HepG2 (cell line): ENCODE measurements around the gene BCKDHA. TPM values are rescaled to one million over a fixed set of nuclear protein-coding genes. Genes with fewer than 3 reads are reported as not detected.

ENCODE experiments used
- BCL6 ChIP-seq: IDR thresholded peaks from 2 replicates; pipeline ENCODE4 v1.6.1; 2016; ENCODE audit warnings: missing genetic modification reagents, missing compliant biosample characterization
- GATAD1 ChIP-seq: IDR thresholded peaks from 2 replicates; pipeline ENCODE4 v1.6.1; 2016; ENCODE audit warnings: missing genetic modification reagents, missing compliant biosample characterization
- HHEX ChIP-seq: IDR thresholded peaks from 2 replicates; pipeline ENCODE4 v1.6.1; 2016; ENCODE audit warnings: control low read depth
- PAF1 ChIP-seq: IDR thresholded peaks from 2 replicates; pipeline ENCODE4 v1.6.1; 2016; ENCODE audit warnings: missing genetic modification reagents, missing compliant biosample characterization
- ZNF570 ChIP-seq: sonication (generic); formaldehyde crosslinking; IDR thresholded peaks from 2 replicates; pipeline ENCODE4 v1.4.0; 2020; ENCODE audit warnings: mild to moderate bottlenecking, missing genetic modification reagents, borderline replicate concordance
- ZNF644 ChIP-seq: IDR thresholded peaks from 2 replicates; pipeline ENCODE4 v1.6.1; 2016; ENCODE audit warnings: low read depth
- polyA plus RNA-seq, 8 experiments: library from polyadenylated mRNA; depleted of rRNA in 3 of 8; stranded (reverse) in 7 of 8; unstranded in 1 of 8; fragments of >200 nt; fragmentation: Illumina TruSeq in 4 of 8; extraction: Trizol in 4 of 8; gene quantifications; 2 replicates each; pipeline versions ENCODE4 v1.2.1 to v1.2.3, GENCODE V29; 2011 to 2016; ENCODE audit warnings: low read depth in 4 of 8, missing spikeins in 1 of 8, mixed read lengths in 1 of 8; ENCODE audit not compliant: insufficient read depth in 1 of 8
- total RNA-seq, 5 experiments: library from RNA; depleted of rRNA; stranded (reverse); fragments of >200 nt; fragmentation: Illumina TruSeq; extraction: Trizol; gene quantifications; 2 replicates each; pipeline ENCODE4 v1.2.3, GENCODE V29; 2016; ENCODE audit warnings: low read depth in 1 of 5
- TF ChIP-seq, protein P1 (sequence below): IDR thresholded peaks from 2 replicates; pipeline ENCODE4 v1.4.0; 2020; ENCODE audit warnings: mild to moderate bottlenecking, missing genetic modification reagents
- TF ChIP-seq, protein P2 (sequence below): sonication (generic); formaldehyde crosslinking; IDR thresholded peaks from 2 replicates; pipeline ENCODE4 v1.4.0; 2020; ENCODE audit warnings: missing genetic modification reagents
- TF ChIP-seq, protein P3 (sequence below): sonication (generic); formaldehyde crosslinking; IDR thresholded peaks from 2 replicates; pipeline ENCODE4 v1.5.1; 2020; ENCODE audit warnings: mild to moderate bottlenecking, missing genetic modification reagents
- TF ChIP-seq, protein P4 (sequence below): sonication (generic); formaldehyde crosslinking; IDR thresholded peaks from one replicate; pipeline ENCODE4 v1.5.1; 2020; ENCODE audit warnings: mild to moderate bottlenecking, missing genetic modification reagents; ENCODE audit errors: not compliant biosample characterization

Gene BCKDHA
- total and polyA plus RNA-seq, 2 of the 13 experiments (the other 11 are each of a cell fraction or from before 2014, with no cell fraction given), result 11.8 to 31.5 TPM

DNA sequence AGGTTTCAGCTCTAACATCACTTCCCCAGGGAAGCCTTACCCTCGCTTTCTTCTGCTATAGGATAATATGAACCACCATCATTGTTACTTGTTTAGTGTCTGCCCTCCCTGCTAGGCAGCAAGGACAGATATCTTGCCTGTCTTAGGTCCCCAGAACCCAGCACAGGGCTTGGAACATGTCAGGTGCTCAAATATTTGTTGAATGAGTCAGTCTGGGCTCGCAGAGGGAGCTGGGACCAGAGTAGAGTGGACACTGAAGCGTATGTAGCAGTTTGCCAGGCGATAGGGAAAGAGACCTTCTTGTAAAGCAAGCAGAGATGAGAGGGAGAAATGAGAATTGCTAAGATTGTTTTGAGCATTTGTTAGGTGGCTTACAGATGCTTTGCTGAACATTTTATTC is 11.7 kb downstream of the BCKDHA start (continued):
- TF ChIP-seq, protein P1, sequence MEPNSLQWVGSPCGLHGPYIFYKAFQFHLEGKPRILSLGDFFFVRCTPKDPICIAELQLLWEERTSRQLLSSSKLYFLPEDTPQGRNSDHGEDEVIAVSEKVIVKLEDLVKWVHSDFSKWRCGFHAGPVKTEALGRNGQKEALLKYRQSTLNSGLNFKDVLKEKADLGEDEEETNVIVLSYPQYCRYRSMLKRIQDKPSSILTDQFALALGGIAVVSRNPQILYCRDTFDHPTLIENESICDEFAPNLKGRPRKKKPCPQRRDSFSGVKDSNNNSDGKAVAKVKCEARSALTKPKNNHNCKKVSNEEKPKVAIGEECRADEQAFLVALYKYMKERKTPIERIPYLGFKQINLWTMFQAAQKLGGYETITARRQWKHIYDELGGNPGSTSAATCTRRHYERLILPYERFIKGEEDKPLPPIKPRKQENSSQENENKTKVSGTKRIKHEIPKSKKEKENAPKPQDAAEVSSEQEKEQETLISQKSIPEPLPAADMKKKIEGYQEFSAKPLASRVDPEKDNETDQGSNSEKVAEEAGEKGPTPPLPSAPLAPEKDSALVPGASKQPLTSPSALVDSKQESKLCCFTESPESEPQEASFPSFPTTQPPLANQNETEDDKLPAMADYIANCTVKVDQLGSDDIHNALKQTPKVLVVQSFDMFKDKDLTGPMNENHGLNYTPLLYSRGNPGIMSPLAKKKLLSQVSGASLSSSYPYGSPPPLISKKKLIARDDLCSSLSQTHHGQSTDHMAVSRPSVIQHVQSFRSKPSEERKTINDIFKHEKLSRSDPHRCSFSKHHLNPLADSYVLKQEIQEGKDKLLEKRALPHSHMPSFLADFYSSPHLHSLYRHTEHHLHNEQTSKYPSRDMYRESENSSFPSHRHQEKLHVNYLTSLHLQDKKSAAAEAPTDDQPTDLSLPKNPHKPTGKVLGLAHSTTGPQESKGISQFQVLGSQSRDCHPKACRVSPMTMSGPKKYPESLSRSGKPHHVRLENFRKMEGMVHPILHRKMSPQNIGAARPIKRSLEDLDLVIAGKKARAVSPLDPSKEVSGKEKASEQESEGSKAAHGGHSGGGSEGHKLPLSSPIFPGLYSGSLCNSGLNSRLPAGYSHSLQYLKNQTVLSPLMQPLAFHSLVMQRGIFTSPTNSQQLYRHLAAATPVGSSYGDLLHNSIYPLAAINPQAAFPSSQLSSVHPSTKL (CRISPR knock-in tag), result 0 out of 2 replicates have a peak, but pooled peaks have one; percentile 34
- TF ChIP-seq GATAD1 (CRISPR knock-in tag), result peak; percentile 33; the same call in 1 of the 2 replicates
- TF ChIP-seq, protein P2, sequence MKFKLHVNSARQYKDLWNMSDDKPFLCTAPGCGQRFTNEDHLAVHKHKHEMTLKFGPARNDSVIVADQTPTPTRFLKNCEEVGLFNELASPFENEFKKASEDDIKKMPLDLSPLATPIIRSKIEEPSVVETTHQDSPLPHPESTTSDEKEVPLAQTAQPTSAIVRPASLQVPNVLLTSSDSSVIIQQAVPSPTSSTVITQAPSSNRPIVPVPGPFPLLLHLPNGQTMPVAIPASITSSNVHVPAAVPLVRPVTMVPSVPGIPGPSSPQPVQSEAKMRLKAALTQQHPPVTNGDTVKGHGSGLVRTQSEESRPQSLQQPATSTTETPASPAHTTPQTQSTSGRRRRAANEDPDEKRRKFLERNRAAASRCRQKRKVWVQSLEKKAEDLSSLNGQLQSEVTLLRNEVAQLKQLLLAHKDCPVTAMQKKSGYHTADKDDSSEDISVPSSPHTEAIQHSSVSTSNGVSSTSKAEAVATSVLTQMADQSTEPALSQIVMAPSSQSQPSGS (CRISPR knock-in tag), result peak; percentile 15; the same call in 1 of the 2 replicates
- no peak for TF ChIP-seq HHEX (CRISPR knock-in tag)
- no peak for TF ChIP-seq PAF1 (CRISPR knock-in tag)
- TF ChIP-seq, protein P3, sequence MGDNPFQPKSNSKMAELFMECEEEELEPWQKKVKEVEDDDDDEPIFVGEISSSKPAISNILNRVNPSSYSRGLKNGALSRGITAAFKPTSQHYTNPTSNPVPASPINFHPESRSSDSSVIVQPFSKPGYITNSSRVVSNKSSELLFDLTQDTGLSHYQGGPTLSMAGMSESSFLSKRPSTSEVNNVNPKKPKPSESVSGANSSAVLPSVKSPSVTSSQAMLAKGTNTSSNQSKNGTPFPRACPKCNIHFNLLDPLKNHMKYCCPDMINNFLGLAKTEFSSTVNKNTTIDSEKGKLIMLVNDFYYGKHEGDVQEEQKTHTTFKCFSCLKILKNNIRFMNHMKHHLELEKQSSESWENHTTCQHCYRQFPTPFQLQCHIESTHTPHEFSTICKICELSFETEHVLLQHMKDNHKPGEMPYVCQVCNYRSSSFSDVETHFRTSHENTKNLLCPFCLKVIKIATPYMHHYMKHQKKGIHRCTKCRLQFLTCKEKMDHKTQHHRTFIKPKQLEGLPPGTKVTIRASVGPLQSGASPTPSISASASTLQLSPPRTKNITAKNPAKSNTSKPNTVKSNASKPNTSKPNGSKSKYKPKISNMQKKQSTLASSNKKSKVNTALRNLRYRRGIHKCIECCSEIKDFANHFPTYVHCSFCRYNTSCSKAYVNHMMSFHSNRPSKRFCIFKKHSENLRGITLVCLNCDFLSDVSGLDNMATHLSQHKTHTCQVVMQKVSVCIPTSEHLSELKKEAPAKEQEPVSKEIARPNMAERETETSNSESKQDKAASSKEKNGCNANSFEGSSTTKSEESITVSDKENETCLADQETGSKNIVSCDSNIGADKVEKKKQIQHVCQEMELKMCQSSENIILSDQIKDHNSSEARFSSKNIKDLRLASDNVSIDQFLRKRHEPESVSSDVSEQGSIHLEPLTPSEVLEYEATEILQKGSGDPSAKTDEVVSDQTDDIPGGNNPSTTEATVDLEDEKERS (CRISPR knock-in tag), result 0 out of 2 replicates have a peak, but pooled peaks have one; percentile 37
- TF ChIP-seq BCL6, result 0 out of 2 replicates have a peak, but pooled peaks have one; percentile 8
- TF ChIP-seq ZNF644, result peak; percentile 33; the same call in 1 of the 2 replicates
- no peak for TF ChIP-seq ZNF570 (CRISPR knock-in tag)
- TF ChIP-seq, protein P4, sequence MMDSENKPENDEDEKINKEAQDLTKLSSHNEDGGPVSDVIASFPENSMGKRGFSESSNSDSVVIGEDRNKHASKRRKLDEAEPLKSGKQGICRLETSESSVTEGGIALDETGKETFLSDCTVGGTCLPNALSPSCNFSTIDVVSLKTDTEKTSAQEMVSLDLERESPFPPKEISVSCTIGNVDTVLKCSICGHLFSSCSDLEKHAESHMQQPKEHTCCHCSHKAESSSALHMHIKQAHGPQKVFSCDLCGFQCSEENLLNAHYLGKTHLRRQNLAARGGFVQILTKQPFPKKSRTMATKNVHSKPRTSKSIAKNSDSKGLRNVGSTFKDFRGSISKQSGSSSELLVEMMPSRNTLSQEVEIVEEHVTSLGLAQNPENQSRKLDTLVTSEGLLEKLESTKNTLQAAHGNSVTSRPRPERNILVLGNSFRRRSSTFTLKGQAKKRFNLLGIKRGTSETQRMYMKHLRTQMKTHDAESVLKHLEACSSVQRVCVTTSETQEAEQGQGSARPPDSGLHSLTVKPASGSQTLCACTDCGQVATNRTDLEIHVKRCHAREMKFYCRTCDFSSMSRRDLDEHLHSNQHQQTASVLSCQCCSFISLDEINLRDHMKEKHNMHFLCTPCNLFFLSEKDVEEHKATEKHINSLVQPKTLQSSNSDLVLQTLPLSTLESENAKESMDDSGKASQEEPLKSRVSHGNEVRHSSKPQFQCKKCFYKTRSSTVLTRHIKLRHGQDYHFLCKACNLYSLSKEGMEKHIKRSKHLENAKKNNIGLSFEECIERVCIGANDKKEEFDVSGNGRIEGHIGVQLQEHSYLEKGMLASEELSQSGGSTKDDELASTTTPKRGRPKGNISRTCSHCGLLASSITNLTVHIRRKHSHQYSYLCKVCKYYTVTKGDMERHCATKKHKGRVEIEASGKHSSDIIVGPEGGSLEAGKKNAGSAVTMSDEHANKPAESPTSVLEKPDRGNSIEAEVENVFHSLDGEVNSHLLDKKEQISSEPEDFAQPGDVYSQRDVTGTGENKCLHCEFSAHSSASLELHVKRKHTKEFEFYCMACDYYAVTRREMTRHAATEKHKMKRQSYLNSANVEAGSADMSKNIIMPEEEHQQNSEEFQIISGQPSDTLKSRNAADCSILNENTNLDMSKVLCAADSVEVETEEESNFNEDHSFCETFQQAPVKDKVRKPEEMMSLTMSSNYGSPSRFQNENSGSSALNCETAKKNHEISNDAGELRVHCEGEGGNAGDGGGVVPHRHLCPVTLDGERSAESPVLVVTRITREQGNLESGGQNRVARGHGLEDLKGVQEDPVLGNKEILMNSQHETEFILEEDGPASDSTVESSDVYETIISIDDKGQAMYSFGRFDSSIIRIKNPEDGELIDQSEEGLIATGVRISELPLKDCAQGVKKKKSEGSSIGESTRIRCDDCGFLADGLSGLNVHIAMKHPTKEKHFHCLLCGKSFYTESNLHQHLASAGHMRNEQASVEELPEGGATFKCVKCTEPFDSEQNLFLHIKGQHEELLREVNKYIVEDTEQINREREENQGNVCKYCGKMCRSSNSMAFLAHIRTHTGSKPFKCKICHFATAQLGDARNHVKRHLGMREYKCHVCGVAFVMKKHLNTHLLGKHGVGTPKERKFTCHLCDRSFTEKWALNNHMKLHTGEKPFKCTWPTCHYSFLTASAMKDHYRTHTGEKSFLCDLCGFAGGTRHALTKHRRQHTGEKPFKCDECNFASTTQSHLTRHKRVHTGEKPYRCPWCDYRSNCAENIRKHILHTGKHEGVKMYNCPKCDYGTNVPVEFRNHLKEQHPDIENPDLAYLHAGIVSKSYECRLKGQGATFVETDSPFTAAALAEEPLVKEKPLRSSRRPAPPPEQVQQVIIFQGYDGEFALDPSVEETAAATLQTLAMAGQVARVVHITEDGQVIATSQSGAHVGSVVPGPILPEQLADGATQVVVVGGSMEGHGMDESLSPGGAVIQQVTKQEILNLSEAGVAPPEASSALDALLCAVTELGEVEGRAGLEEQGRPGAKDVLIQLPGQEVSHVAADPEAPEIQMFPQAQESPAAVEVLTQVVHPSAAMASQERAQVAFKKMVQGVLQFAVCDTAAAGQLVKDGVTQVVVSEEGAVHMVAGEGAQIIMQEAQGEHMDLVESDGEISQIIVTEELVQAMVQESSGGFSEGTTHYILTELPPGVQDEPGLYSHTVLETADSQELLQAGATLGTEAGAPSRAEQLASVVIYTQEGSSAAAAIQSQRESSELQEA (CRISPR knock-in tag), result no peak
